Stimulated activated CD4-positive, alpha-beta T cell treated with anti-CD3 and anti-CD28 coated beads, Interleukin-1b, Interleukin-23, amount 100 ng/mL, for 24 hours (primary cell): ENCODE results near the gene CCDC71L.

Experiments
- DNase-seq, 4 experiments: peaks; one replicate each; pipeline ENCODE4 v3.0.0-alpha.2; 2020; ENCODE audit warnings: low read depth in 4 of 4, low spot score in 1 of 4

Gene CCDC71L

DNA sequence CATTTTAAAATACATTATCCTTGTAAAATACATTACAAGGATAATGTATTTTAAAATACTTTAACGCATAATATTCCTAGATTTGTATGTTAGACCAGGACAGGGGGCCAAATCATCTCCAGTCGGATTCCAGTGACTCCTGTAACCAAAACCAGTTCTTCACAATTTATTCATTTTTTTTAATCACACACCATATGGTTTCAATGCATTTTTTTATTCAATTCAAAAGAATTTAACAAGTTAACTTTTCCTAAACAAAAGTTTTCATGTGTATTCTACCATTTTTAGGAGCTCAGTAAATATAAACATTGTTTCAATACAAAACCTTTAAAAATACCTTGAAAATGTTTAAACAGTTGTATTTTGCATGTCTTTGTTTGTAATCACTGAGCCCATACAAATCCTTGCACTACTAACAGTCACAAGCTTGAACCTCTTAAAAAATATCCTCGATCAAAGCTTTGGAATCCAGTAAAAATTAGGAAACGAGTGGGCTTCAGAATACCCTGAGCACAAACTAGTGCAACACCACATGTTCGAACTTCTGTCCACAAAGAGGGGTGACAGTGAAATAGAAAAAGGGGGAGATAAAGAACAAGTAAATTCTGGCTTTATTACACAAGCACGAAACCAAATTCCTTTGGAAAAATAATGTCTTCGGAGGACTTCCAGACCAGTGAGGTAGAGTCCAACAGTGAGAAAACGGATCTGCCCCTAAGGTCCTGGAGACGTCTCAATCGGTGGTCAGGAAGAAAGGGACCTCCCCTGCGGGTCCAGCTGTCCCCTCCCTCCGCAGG is 1.6 kb downstream of the CCDC71L start:
- no peak for DNase-seq

DNA sequence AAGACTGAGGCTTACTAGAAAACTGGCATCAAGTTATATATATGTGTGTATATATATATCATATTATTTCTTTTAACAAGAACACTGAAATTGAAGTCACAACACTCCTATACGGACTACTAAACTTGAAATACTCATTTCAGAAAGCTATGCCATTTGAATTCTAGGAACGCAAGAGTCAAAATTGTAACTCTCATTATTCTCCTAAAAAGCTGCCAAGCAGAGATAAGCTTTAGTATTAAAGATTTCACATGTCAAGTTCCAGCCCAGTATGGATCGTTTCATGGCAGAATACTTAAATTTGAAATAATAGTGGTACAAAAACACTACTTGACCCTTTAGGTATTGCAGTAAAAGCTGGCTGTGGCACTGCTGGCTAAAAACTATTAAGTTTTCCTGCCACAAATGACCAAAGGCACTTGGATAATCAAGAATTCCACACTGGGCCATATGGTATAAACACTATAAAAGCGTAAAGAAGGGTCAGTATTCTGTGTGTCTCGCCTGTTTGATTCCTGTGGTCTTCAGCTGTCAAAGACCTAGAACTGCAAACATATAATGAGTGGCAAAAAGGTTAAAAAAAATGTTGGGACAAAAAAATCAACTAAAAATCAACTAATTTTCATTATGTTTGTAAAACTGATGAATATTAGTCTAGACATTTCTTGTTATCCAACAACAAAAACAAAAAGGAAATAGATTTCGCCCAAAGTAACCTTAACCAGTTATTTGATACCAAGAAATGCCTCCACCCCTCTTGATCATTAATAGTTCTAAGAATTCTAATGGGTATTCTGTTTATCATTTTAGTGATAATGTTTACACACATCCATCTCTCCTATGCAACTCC is 2.4 kb downstream of the CCDC71L start:
- no peak for DNase-seq

DNA sequence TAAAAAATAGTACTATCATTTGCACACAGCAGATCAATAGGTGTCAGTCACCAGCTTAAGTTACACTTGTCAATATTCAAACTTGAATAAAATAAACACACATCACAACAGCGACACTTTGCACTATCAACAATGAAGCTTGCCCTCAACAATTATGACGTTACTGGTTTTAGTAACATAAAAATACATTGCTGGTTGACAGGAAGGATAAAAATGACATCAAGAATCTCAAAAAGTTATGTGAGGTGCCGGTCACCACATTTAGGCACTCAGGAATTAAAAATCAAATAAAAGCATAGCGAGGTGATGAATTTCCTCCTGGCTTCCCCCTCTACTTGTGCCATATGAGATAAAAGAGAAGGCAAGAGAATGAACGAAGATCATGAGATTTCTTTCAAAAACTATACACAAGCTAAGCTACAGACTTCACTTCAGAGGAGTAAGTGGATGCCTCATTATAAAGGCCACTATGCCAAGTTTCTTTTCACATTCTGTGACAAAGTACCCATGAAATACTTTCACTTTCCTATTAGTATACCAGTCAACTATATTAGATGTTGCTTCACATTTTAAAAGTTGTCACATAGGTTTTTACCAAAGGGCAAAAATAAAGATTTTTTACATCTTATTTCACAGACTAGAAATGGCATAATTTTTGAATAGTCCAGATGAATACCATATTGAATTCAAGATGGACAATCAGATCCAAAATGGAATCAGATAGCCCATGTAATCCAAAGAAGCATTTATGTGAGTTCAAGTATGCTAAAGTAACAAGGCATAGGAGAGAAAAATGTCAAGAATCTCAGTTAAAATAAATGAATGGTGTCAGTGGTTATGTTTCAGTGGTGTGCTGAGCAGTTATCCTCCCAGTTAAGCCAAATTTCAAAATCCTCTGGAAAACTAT is 3.6 kb downstream of the CCDC71L start:
- no peak for DNase-seq

DNA sequence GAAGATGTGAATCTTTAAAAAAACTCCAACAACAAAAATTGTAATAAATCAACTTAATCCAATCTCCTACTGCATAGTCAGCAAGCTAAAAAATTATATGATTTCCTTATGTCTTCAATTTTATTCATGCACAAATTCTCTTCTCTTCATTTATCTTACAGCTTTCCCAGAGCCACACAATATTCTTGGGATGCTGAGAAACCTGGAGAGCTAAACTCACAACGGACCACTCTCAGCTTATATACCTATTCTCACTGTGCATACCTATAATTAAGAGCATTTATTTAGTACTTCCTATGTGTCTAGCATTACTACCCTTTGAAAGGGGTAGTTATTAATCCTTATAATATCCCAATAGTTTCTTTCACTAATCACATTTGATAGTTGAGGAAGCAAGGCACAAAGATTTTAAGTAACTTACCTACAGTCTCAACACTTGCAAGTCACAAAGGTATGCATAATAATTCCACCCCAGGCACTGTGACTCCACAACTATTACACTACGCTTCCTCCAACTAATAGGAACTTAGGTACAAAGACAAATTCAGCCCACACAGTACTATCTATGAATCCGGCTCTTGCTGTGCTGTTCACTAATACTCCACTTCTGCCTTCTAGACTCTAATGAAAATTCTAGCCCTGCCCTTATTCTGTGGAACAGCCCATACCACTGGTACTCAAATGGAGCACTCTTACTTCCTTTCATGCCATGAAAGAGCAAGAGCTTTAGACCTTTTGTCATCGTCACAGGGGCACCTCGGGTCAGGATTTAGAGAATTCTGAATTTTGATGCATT is 5.1 kb downstream of the CCDC71L start:
- DNase-seq, result no peak

DNA sequence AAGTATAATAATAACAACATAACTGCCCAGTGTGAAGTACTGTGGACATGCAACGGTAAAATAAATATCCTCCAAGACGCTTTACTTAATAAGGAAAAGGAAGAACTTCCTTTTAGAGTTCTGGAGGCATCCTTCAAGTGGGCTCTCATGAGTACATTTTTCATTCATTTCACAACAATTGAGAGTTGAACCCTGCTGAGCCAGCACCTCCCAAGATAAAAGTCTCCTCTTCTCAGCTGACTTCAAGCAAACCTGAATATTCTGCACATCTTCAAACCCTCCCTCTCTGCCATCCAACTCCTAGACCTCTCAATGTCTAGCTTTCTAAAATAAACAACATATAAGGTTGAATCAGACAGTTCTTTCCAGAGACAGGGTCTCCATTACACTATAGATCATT is 7.5 kb downstream of the CCDC71L start:
- no peak for DNase-seq

DNA sequence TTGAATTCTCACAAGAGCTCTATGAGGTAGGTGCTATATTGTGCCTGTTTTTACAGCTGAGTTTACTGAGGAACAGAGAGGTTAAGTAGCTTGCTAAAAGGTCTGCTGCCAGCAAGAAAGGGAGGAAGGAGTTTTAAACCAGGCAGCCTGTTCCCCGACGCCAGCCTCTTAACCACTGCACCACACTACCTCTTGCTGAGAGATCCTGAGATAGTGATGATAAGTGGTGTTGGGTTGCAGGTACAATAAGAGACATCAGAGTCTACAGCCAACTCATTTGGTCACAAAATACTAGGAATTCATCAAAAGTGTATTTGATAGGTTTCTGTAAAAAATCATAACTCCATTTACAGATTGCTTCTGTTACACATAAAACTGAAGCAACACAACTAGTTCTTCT is 8.0 kb downstream of the CCDC71L start:
- no peak for DNase-seq

DNA sequence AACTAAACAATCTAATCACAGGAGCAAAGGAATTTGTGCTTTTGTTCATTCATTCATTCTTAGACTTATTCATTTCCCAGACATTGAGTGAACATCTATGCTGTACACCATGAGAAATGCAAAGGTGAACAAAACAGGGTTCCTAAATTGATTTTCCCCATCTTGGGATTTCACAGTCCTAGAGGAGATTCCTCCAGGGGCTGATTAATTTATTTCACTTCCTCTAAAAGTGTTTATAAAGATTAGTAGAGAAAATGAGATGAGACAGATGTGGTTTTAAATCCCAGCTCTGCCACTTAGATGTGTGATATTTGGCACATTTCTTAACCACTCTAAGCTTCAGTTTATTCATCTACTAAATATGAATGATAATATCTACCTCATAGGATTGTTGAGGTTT is 8.9 kb downstream of the CCDC71L start:
- no peak for DNase-seq

DNA sequence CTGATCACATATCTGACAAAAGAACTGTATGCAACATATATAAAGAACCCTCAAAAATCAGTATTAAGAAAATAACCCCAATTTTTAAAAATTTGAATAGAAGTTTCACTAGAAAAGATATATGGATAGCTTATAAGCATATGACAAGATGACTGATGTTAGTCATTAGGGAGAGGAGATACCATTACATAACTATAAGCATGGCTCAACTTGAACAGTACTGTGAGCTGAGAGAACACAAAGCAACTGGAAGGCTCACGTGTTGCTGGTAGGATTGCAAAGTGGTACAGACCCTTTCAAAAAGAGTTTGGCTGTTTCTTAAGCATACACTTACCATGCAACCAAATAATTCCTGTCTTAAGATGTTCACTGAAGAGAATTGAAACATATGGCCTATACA is 14.7 kb downstream of the CCDC71L start:
- no peak for DNase-seq

DNA sequence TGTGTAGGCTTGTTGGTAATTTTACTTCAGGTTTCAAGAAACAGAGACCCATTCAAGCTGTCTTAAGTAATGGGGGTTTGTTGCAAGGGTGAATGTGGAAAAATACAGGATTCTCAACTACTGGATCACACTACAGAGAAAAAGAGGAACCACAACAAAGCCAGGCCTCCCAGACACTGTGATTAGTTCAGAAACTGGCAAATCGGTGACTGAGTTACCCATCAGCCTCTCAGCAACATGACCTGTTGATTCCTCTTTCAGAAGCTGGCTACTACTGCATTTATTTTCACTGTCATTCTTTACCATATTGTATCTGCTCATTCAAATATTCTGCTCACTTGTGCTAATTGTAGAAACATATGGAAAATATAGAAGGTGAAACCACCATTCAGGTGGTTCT is 16.0 kb downstream of the CCDC71L start:
- no peak for DNase-seq

DNA sequence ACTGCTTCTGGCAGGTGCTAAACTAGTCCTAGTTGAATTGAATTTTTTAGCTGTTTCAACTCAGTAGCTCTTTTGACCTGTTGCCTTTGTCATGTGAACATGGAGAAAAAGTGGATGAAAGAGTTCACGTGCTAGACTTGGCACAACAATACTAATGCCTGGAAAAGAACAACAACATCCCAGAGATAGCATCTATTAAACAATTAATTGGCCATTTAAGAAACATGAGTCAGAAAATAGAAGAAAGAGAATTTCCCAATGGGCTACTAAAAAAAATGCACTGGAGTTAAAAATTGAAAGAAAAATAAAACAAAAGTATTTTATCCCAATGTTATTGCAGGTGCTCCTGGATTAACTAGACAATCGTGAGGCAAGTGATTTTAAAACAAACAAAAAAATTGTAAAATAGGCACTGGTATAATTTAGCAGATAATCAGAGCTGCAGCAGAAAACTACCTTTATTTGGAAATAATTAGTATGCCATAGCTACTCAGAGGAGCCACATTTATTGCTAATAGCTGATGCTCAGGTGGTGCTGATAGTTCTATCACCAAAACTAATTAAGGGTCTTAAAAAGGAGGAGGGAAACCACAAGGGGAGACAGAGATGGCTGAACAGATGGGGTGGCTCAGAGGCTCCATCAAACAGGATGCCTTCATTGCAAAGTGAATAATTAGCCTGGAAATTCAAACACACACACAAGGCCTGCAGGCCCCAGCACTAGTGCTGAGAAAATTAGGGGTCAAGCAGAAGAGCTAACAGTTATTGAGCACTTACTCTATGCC is 17.6 kb downstream of the CCDC71L start:
- no peak for DNase-seq

DNA sequence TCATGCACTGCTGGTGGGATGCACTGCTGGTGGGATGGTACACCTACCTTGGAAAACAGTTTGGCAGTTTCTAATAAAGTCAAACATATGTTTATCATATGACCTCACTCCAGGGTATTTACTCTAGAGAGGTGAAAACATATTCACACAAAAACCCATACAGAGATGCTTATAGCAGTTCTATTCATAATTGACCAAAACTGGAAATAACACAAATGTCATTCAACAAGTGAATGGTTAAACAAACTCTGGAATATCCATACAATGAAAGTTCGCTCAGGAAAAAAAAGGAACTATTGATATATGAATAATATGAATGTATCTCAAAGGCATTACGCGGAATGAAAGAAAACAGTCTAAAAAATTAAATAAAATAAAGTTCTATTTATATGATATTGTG is 19.5 kb downstream of the CCDC71L start:
- no peak for DNase-seq

DNA sequence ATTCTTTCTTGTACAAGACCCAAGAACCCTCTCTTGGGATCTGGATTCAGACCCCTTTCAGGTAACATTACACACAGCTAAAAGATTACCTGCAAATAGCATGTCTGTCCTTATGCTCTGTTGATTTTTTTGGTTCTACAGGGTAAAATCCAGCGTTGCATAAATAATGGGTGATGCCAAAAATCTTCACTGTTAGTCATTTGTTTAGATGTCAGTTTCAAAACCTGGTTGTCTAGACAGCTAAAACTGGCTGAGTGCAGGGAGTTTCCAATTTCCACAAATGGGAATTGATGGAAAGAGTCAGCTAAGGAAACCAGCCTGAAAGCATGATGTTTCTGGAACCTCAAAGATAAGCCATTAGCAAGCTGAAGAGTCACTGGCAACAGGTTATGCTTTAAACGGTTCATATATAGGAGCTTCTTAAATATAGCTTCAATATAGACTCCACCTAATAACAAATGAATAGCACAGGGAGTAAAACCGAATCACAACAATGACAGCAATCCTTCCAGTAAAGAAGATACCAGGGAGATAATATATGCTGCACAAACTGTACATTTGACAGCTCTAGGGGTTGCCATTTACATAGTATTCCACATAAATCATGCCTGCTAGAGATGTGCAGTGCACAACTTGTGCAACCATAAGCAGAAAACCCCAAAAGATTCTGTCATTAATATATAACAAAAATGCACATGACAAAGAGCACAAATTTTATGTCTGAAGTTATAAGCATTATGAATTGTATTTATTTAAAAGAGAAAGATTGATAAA is 20.4 kb downstream of the CCDC71L start:
- DNase-seq, result no peak

DNA sequence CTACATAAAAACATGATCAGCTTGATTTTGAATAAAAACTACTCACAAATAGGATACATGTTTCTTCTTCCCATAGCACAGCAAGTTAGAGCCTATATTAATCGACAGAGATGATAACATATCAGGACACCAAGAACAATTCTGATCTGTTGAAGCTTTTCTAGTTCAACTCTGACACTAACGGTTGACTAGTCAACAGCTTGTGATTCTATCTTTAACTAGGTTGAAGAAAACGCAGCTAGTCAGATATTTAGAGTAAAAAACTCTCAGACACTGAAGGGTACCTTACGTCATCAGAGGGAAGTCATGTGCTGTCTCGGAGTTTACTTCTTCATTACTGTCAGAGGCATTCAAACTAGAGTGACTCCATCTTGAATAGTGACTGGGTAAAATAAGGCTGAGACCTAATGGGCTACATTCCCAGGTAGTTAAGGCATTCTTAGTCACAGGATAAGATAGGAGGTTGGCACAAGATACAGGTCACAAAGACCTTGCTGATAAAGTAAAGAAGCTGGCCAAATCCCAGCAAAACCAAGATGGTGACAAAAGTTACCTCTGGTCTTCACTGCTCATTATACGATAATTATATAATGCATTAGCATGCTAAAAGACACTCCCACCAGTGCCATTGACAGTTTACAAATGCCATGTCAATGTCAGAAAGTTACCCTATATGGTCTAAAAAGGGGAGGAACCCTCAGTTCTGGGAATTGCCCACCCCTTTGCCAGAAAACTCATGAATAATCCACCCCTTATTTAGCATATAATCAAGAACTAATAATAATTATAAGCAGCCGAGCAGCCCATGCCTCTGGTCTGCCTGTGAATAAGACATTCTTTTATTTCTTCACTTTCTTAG is 21.3 kb downstream of the CCDC71L start:
- DNase-seq, result no peak

DNA sequence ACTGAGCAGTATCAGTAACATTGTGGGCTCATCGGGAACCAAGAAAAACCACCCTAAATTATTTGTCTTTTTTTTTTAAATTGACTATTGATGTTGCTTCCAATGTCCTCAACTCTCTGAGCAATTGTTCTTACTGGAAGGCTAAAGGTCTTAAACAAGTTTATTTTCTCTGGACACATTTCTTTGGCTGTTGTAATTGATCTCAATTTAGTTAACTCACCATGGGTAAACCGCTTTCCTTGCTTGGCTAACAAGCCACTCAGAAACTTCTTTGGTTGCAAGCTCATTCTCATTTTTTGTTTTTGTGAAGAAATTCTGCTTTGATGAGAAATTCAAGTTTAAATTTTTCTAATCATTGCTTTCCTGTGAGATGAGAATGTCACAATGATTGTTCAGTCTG is 25.5 kb downstream of the CCDC71L start:
- no peak for DNase-seq

DNA sequence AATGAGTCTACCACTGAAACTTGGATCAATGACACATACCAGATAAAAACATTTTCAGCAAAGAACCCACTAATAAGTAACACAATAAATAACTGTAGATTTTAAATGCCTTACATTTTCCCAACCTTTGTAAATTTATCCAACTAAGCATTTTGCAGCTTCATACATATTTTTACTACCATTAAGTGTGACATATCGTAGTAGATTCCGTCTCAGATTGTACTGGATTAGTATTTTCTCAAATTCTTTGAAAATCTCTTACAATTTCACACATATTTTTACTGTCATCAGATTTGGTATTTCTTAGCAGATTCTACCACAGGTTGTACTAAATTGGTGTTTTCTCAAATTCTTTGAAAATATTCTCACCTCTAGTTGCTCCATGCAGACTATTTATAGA is 26.0 kb downstream of the CCDC71L start:
- no peak for DNase-seq

DNA sequence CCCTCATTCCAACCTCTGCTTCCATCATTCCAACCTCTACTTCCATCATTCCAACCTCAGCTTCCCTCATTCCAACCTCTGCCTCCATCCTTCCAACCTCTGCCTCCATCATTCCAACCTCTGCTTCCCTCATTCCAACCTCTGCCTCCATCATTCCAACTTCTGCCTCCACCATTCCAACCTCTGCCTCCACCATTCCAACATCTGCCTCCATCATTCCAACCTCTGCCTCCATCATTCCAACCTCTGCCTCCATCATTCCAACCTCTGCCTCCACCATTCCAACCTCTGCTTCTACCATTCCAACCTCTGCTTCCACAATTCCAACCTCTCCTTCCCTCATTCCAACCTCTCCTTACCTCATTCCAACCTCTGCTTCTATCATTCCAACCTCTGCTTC is 30.3 kb downstream of the CCDC71L start:
- DNase-seq, result no peak

DNA sequence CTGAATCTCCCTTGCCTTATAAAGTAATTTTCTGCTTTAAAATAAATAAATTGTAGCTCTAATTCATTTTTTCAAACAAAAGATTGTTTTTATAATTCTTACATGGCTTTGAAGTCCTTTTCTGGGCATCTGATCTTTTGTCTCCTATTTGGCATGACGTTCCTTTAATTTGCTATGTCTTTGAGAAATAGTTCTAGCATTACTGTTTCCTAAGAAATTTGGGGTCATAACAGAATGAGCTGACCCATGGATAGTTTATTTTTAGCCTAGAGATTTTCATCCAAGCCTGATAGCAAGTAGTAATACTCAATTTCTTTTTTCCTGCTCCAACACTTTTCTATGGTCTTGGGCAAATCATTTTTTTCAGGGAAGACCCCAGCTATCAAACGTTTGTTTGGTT is 31.4 kb downstream of the CCDC71L start:
- DNase-seq, result no peak
